PFSK-1 (cell line): ENCODE data around the gene CPT1B.

Experiments used
- FOXP2 ChIP-seq: optimal IDR thresholded peaks from 2 replicates; pipeline ENCODE3; 2011; ENCODE audit warnings: borderline replicate concordance, control low read depth, inconsistent platforms; ENCODE audit not compliant: insufficient read depth; ENCODE audit errors: extremely low read length, extremely low read depth
- POLR2AphosphoS5 ChIP-seq: IDR thresholded peaks from 2 replicates; pipeline ENCODE4 v1.6.1; 2012; ENCODE audit warnings: low read depth, mild to moderate bottlenecking, control low read depth, low read length, moderate library complexity
- REST ChIP-seq, 2 experiments: IDR thresholded peaks; 2 replicates each; pipeline versions ENCODE4 v1.6.1 to v1.8.0; 2011 to 2012; ENCODE audit warnings: low read depth in 2 of 2, low read length in 2 of 2, control low read depth in 1 of 2, inconsistent platforms in 1 of 2, mild to moderate bottlenecking in 1 of 2, moderate library complexity in 1 of 2; ENCODE audit not compliant: insufficient read depth in 1 of 2
- SIN3A ChIP-seq: IDR thresholded peaks from 2 replicates; pipeline ENCODE4 v1.6.1; 2012; ENCODE audit warnings: mild to moderate bottlenecking, low read length, moderate library complexity, borderline replicate concordance; ENCODE audit not compliant: insufficient read depth
- TAF1 ChIP-seq: IDR thresholded peaks from 2 replicates; pipeline ENCODE4 v1.6.1; 2012; ENCODE audit warnings: low read length, control low read depth, borderline replicate concordance; ENCODE audit not compliant: insufficient read depth

- TF ChIP-seq TAF1 (no peak), SIN3A (no peak), REST (IDR thresholded peaks at IDR 0.05; ENCODE audit: insufficient read depth in 1 of 2, low read depth in 2 of 2, low read length in 2 of 2) (no peak), POLR2AphosphoS5 (no peak), FOXP2 (no peak)
Observed at GRCh38 chr22:50521710-50522109, 56.5 kb downstream of the CPT1B start.
